Measurements from ENCODE around the gene CD1B.

- TF ChIP-seq EZH2 (IDR thresholded peaks at IDR 0.05; ENCODE audit: borderline replicate concordance) (no peak), CTCF (IDR thresholded peaks at IDR 0.05; ENCODE audit: poor library complexity) (no peak)
Measured at GRCh38 chr1:158311066-158311465, 20.3 kb downstream of the CD1B start.

Measured in hepatocyte (in vitro differentiated cells).